Right lobe of liver (tissue), 6 donors: ENCODE results near the gene DLG2. TPM values are rescaled to one million over a fixed set of nuclear protein-coding genes. Genes with fewer than 3 reads are reported as not detected.

Experiments
- ATAC-seq, 4 donors: fragments of 200-7000 bp; cut with Tn5 transposase; one replicate each; pipeline ENCODE4 v1.9.1; 2020; ENCODE audit warnings: mild to moderate bottlenecking in 4 of 4, moderate library complexity in 4 of 4
- DNase-seq, 3 donors: peaks; one replicate each; pipeline ENCODE4 v3.0.0-alpha.2; 2020
- H3K27ac ChIP-seq, 3 donors: fragments of 200-600 bp; one replicate each; pipeline ENCODE4 v1.8.0; 2022
- H3K27me3 ChIP-seq, 2 donors: fragments of 200-600 bp; one replicate each; pipeline ENCODE4 v1.8.0; 2022
- H3K36me3 ChIP-seq, 4 donors: fragments of 200-600 bp; sonication (generic) in 1 of 4; one replicate each; pipeline versions ENCODE4 v1.5.1 to v1.8.0; 2017 to 2022; ENCODE audit warnings: control low read depth in 1 of 4
- H3K4me1 ChIP-seq, 4 donors: fragments of 200-600 bp; sonication (generic) in 1 of 4; one replicate each; pipeline versions ENCODE4 v1.5.1 to v1.8.0; 2017 to 2022; ENCODE audit warnings: control low read depth in 1 of 4
- H3K4me3 ChIP-seq, 3 donors: fragments of 200-600 bp; one replicate each; pipeline ENCODE4 v1.8.0; 2022
- H3K9me3 ChIP-seq, 4 donors: fragments of 200-600 bp; sonication (generic) in 1 of 4; one replicate each; pipeline versions ENCODE4 v1.5.1 to v1.8.0; 2017 to 2022; ENCODE audit warnings: control low read depth in 1 of 4
- CTCF ChIP-seq, 4 donors: fragments of 200-600 bp in 3 of 4; fragments of 450-650 bp in 1 of 4; IDR thresholded peaks; one replicate each; pipeline versions ENCODE4 v1.5.1 to v1.8.0; 2016 to 2022; ENCODE audit warnings: antibody characterized with exemption in 4 of 4, mild to moderate bottlenecking in 2 of 4
- POLR2A ChIP-seq: fragments of 450-650 bp; IDR thresholded peaks from one replicate; pipeline ENCODE4 v1.6.1; 2017; ENCODE audit warnings: antibody characterized with exemption, mild to moderate bottlenecking
- WGBS: methylation state at CpG from one replicate; pipeline ENCODE4 v1.1.6; 2018; ENCODE audit warnings: low coverage, low lambda C conversion rate; ENCODE audit not compliant: insufficient coverage; ENCODE audit errors: missing lambda C conversion rate; 5-methylcytosine and 5-hydroxymethylcytosine counted together
- intact Hi-C, 2 donors: fragments of 100-400 bp; cut with DNase I; formaldehyde crosslinking; loops; one replicate each; pipeline versions ENCODE4 v1.11.2 to v1.14.1; 2022
- total RNA-seq, 6 experiments: library from RNA; depleted of rRNA in 2 of 6; stranded (reverse); fragments of >200 nt in 2 of 6; fragmentation: NEBNext Ultra II Directional in 3 of 6; extraction: Animal tissue kit (Norgen Biotek cat#: 25700) in 3 of 6; gene quantifications; one replicate each; pipeline versions ENCODE4 v1.1.0 to v1.2.4, GENCODE V29; 2016 to 2023
- donor health status: DM: no; HTN: yes; CAD: no.
- donor health status: DM: no; HTN: no; CAD: no.
- donor health status: DM: no; HTN: no; CAD: no.
- donor health status: DM: no; HTN: yes; CAD: no.
- donor health status: DM: no; HTN: yes; CAD: no.

DLG2 gene
- total RNA-seq, 6 experiments from 2014 or later = 1.2 to 6.4 (median 2.5) TPM

- ATAC-seq (no peak), DNase-seq (no peak)
- H3K27ac ChIP-seq = no peak overlapping the region
- no peaks in the 10 kb centered on the region for H3K36me3 ChIP-seq
- TF ChIP-seq POLR2A (no peak), CTCF (IDR thresholded peaks at IDR 0.05) (no peak)
- intact Hi-C loops = no loop called here
- WGBS = 94% methylated on average over 1 of the region's 1 CpG
- no peaks in the 10 kb centered on the region for H3K27me3 ChIP-seq
- H3K4me3 ChIP-seq = no peak overlapping the region
- no peaks in the 10 kb centered on the region for H3K9me3 ChIP-seq
- H3K4me1 ChIP-seq = no peaks in the 10 kb centered on the region
Observed at GRCh38 chr11:83941050-83941449, 1686.1 kb downstream of the DLG2 start.

GRCh38 chr11:83938148-83938547, 1689.0 kb downstream of the DLG2 start:
- no peak for TF ChIP-seq CTCF (IDR thresholded peaks at IDR 0.05)
- TF ChIP-seq POLR2A = no peak
- H3K4me3 ChIP-seq = no peak overlapping the region
- no peaks in the 10 kb centered on the region for H3K36me3 ChIP-seq
- intact Hi-C loops = no loop called here
- DNase-seq (no peak), ATAC-seq (peak in 3 of 4 donors; percentile 31 to 50 (median 39))
- H3K27ac ChIP-seq = no peak overlapping the region
- no peaks in the 10 kb centered on the region for H3K27me3 ChIP-seq
- no peaks in the 10 kb centered on the region for H3K4me1 ChIP-seq
- H3K9me3 ChIP-seq = no peaks in the 10 kb centered on the region
- 11% methylated on average over 1 of the region's 1 CpG for WGBS

GRCh38 chr11:83933008-83933407, 1694.1 kb downstream of the DLG2 start:
- no peaks in the 10 kb centered on the region for H3K36me3 ChIP-seq
- ATAC-seq (no peak), DNase-seq (no peak)
- 29% methylated on average over 2 of the region's 3 CpGs for WGBS
- no peak for TF ChIP-seq POLR2A
- intact Hi-C loops = no loop called here
- H3K9me3 ChIP-seq = no peaks in the 10 kb centered on the region
- H3K27ac ChIP-seq = no peak overlapping the region
- H3K4me1 ChIP-seq = no peaks in the 10 kb centered on the region
- no peak overlapping the region for H3K4me3 ChIP-seq
- no peaks in the 10 kb centered on the region for H3K27me3 ChIP-seq

- no peak overlapping the region for H3K4me3 ChIP-seq
- ATAC-seq (no peak), DNase-seq (no peak)
- H3K36me3 ChIP-seq = no peaks in the 10 kb centered on the region
- peaks cover 0 to 19% (median 6%) of the 10 kb centered on the region in 4 donors for H3K4me1 ChIP-seq
- whole genome bisulfite sequencing = 91% methylated on average over 1 of the region's 1 CpG
- H3K9me3 ChIP-seq = no peaks in the 10 kb centered on the region
- TF ChIP-seq CTCF (IDR thresholded peaks at IDR 0.05) (no peak), POLR2A (no peak)
- intact Hi-C loops = no loop called here
- no peak overlapping the region for H3K27ac ChIP-seq
- no peaks in the 10 kb centered on the region for H3K27me3 ChIP-seq
Observed at GRCh38 chr11:83927422-83927821, 1699.7 kb downstream of the DLG2 start.

GRCh38 chr11:83924795-83925542, 1702.2 kb downstream of the DLG2 start:
- no peak for DNase-seq
- peak in 1 of 4 donors; percentile 17 for ATAC-seq
- no peaks in the 10 kb centered on the region for H3K36me3 ChIP-seq
- H3K4me3 ChIP-seq = no peak overlapping the region
- whole genome bisulfite sequencing = 90% methylated on average over 6 of the region's 6 CpGs
- intact Hi-C loops = no loop called here
- H3K9me3 ChIP-seq = no peaks in the 10 kb centered on the region
- H3K27me3 ChIP-seq = no peaks in the 10 kb centered on the region
- TF ChIP-seq CTCF (IDR thresholded peaks at IDR 0.05) = no peak
- no peak for TF ChIP-seq POLR2A
- no peak overlapping the region for H3K27ac ChIP-seq
- H3K4me1 ChIP-seq = peaks cover 0 to 25% (median 9%) of the 10 kb centered on the region in 4 donors
